Uterus (tissue), 4 donors: ENCODE results near the gene NAA15. TPM values are rescaled to one million over a fixed set of nuclear protein-coding genes. Genes with fewer than 3 reads are reported as not detected.

Source experiments
- DNase-seq, 2 donors: peaks; one replicate each; pipeline ENCODE4 v3.0.0-alpha.2; 2019 to 2020
- H3K27ac ChIP-seq, 2 donors: fragments of 200-600 bp; sonication (generic); 1 replicate in 1 of 2; 2 replicates in 1 of 2; pipeline ENCODE4 v1.5.1; 2016 to 2018
- H3K27me3 ChIP-seq, 2 donors: fragments of 200-600 bp; sonication (generic); one replicate each; pipeline ENCODE4 v1.5.1; 2018 to 2019; ENCODE audit warnings: control low read depth in 1 of 2
- H3K36me3 ChIP-seq, 2 donors: fragments of 200-600 bp; sonication (generic); one replicate each; pipeline ENCODE4 v1.5.1; 2019; ENCODE audit warnings: control low read depth in 1 of 2
- H3K4me1 ChIP-seq, 2 donors: fragments of 200-600 bp; sonication (generic); one replicate each; pipeline ENCODE4 v1.5.1; 2018 to 2019; ENCODE audit warnings: control low read depth in 1 of 2
- H3K4me3 ChIP-seq, 2 donors: fragments of 200-600 bp; sonication (generic); 1 replicate in 1 of 2; 2 replicates in 1 of 2; pipeline ENCODE4 v1.5.1; 2018 to 2019; ENCODE audit warnings: mild to moderate bottlenecking in 1 of 2
- H3K9me3 ChIP-seq, 2 donors: fragments of 200-600 bp; sonication (generic); one replicate each; pipeline ENCODE4 v1.5.1; 2019; ENCODE audit warnings: control low read depth in 1 of 2
- POLR2A ChIP-seq, 2 donors: fragments of 450-650 bp; IDR thresholded peaks; one replicate each; pipeline ENCODE4 v1.6.1; 2016; ENCODE audit warnings: antibody characterized with exemption in 2 of 2, mild to moderate bottlenecking in 1 of 2, moderate library complexity in 1 of 2
- intact Hi-C: fragments of 100-400 bp; cut with DNase I; formaldehyde crosslinking; loops from one replicate; pipeline ENCODE4 v1.15.1; 2023; ENCODE audit warnings: low total_unique reads
- total RNA-seq, 4 donors: library from RNA; depleted of rRNA in 3 of 4; stranded (reverse); fragments of >200 nt in 3 of 4; gene quantifications; one replicate each; pipeline versions ENCODE4 v1.1.0 to v1.2.4, GENCODE V29; 2014 to 2023
- TF ChIP-seq, protein P1 (sequence below), 4 experiments: fragments of 200-600 bp in 2 of 4; fragments of 450-650 bp in 2 of 4; sonication (generic) in 2 of 4; IDR thresholded peaks; one replicate each; pipeline ENCODE4 v1.5.1; 2016 to 2019; ENCODE audit warnings: antibody characterized with exemption in 4 of 4, mild to moderate bottlenecking in 2 of 4, moderate library complexity in 1 of 4
- donor health status: DM: yes; HTN: yes; CAD: no.

NAA15 gene
- total RNA-seq, 4 donors from 2014 or later: 47.1 to 75.1 (median 54.1) TPM

DNA sequence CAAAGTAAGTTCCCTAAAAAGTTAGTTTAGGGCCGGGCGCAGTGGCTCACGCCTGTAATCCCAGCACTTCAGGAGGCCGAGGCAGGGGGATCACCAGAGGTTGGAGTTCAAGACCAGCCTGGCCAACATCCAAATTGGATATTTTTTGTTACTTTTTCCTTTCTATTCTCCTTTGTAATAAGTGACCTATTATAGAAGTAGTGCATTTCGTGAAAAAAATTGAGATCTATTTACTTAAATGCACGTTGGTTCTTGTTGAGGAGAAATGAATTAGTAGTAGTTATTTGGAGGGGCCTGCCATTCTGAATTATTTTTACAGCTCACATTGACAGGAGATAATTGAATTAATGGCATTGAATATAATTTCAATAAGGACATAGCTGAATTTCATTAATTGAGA is 23.3 kb downstream of the NAA15 start:
- Histone ChIP-seq H3K4me1 (no peaks in the 10 kb centered on the region), H3K27ac (no peak overlapping the region), H3K36me3 (no peaks in the 10 kb centered on the region), H3K4me3 (no peak overlapping the region), H3K9me3 (no peaks in the 10 kb centered on the region), H3K27me3 (no peaks in the 10 kb centered on the region)
- intact Hi-C loops: no loop called here
- TF ChIP-seq, protein P1, sequence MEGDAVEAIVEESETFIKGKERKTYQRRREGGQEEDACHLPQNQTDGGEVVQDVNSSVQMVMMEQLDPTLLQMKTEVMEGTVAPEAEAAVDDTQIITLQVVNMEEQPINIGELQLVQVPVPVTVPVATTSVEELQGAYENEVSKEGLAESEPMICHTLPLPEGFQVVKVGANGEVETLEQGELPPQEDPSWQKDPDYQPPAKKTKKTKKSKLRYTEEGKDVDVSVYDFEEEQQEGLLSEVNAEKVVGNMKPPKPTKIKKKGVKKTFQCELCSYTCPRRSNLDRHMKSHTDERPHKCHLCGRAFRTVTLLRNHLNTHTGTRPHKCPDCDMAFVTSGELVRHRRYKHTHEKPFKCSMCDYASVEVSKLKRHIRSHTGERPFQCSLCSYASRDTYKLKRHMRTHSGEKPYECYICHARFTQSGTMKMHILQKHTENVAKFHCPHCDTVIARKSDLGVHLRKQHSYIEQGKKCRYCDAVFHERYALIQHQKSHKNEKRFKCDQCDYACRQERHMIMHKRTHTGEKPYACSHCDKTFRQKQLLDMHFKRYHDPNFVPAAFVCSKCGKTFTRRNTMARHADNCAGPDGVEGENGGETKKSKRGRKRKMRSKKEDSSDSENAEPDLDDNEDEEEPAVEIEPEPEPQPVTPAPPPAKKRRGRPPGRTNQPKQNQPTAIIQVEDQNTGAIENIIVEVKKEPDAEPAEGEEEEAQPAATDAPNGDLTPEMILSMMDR (IDR thresholded peaks at IDR 0.05): no peak
- TF ChIP-seq POLR2A (IDR thresholded peaks at IDR 0.05): no peak
- no peak for DNase-seq

DNA sequence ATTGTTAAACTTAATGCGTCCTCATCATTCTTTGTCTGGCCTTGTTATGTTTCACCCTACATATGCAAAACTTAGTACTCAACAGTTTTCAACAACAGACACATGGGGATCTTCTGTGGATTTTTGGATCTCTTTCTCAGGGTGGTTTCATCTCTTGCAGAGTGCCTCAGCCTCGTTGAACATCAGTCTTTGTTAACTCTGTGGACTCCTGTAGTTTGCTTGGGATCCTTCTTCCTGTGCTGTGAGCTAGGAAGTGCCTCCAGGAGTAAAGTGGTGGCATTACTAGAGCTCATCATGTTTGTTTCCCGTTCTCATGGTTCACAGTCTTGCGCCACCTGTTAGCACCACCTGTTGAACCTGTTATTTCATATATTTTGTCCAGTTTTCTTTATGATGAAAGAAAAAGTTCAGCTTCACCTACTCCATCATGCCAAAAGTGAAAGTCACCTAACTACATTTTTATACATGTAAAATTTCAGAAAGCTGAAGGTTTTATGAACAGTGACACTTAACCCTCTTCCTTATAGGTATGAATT is 28.4 kb downstream of the NAA15 start:
- intact Hi-C loops: no loop called here
- TF ChIP-seq POLR2A (IDR thresholded peaks at IDR 0.05): no peak
- TF ChIP-seq, protein P1 (IDR thresholded peaks at IDR 0.05): no peak
- Histone ChIP-seq H3K9me3 (no peaks in the 10 kb centered on the region), H3K27me3 (no peaks in the 10 kb centered on the region), H3K36me3 (no peaks in the 10 kb centered on the region), H3K27ac (no peak overlapping the region), H3K4me3 (no peak overlapping the region), H3K4me1 (no peaks in the 10 kb centered on the region)
- no peak for DNase-seq

DNA sequence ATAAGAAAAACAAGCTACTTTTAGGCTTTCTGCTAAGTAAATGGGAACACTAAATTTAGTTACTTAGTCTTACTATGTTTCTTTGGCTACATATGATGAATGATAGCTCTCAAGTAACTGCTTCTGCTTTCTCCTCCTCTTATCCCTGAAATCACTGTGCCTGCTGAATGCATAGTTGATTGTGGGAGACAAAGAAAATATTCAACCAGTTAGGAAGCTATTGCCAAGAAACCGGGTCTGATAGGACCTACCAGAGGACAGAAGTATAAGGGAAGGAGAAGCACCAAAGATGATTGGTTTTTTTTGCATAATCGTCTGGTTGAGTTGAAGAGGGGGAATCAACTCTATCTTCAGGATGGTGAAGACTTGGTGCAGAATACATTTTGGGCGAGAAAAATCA is 29.0 kb downstream of the NAA15 start:
- Histone ChIP-seq H3K36me3 (no peaks in the 10 kb centered on the region), H3K27me3 (no peaks in the 10 kb centered on the region), H3K27ac (no peak overlapping the region), H3K4me3 (no peak overlapping the region), H3K9me3 (no peaks in the 10 kb centered on the region), H3K4me1 (no peaks in the 10 kb centered on the region)
- DNase-seq: no peak
- intact Hi-C loops: no loop called here
- no peak for TF ChIP-seq POLR2A (IDR thresholded peaks at IDR 0.05)
- TF ChIP-seq, protein P1 (IDR thresholded peaks at IDR 0.05): no peak

DNA sequence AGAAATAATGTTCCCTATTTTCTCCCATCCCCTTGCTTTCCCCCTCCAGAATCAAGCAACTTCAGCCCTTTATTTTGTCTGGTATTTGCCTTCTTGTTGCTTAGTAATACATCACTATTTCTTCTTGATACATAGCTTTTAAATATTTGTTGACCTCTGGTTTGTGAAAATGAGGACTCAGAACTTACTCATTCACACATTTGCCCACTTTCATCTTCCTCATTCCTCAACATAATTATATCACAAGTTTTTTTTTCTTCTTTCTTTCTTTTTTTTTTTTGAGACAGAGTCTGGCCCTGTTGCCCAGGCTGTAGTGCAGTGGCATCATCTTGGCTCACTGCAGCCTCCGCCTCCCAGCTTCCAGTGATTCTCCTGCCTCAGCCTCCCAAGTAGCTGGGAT is 29.9 kb downstream of the NAA15 start:
- DNase-seq: no peak
- Histone ChIP-seq H3K27me3 (no peaks in the 10 kb centered on the region), H3K36me3 (no peaks in the 10 kb centered on the region), H3K9me3 (no peaks in the 10 kb centered on the region), H3K4me3 (no peak overlapping the region), H3K4me1 (no peaks in the 10 kb centered on the region), H3K27ac (no peak overlapping the region)
- TF ChIP-seq POLR2A (IDR thresholded peaks at IDR 0.05): no peak
- TF ChIP-seq, protein P1 (IDR thresholded peaks at IDR 0.05): no peak
- intact Hi-C loops: no loop called here

DNA sequence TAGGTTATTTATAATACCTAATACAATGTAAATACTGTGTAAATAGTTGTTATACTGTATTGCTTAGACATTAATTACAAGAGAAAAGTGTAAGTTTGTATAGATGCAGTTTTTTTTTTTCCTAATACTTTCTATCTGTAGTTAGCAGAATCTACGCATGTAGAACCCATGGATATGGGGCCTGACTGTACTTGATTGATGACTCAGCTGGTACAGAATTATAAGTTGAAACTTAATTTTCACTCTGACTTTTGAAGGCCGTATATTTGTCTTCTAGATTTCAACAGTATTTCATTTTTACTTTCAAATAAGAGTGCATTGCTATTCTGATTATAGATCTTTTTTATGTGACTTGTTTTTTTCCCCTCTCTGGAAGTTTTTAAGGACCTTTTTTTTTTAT is 31.7 kb downstream of the NAA15 start:
- Histone ChIP-seq H3K4me3 (no peak overlapping the region), H3K36me3 (no peaks in the 10 kb centered on the region), H3K9me3 (no peaks in the 10 kb centered on the region), H3K27me3 (no peaks in the 10 kb centered on the region), H3K4me1 (no peaks in the 10 kb centered on the region), H3K27ac (no peak overlapping the region)
- TF ChIP-seq POLR2A (IDR thresholded peaks at IDR 0.05): no peak
- TF ChIP-seq, protein P1 (IDR thresholded peaks at IDR 0.05): no peak
- intact Hi-C loops: no loop called here
- DNase-seq: no peak
